H7 (cell line): Measurements from ENCODE around the gene CDK8. TPM values are rescaled to one million over a fixed set of nuclear protein-coding genes. Genes with fewer than 3 reads are reported as not detected.

Experiments
- DNase-seq: peaks from one replicate; pipeline ENCODE4 v3.0.0; 2012
- H3K27me3 ChIP-seq: 2 replicates; pipeline ENCODE4 v1.6.0; 2011; ENCODE audit warnings: mild to moderate bottlenecking, low read length; ENCODE audit not compliant: control insufficient read depth, insufficient read depth
- H3K36me3 ChIP-seq: replicated peaks from 2 replicates; pipeline ENCODE4 v1.5.1; 2011; ENCODE audit warnings: low read length; ENCODE audit not compliant: control insufficient read depth, insufficient read depth
- H3K4me3 ChIP-seq: 2 replicates; pipeline ENCODE4 v1.5.1; 2011; ENCODE audit warnings: low read depth, mild to moderate bottlenecking, control low read depth, low read length, moderate library complexity; ENCODE audit not compliant: insufficient read depth
- total RNA-seq: library from RNA; depleted of rRNA; stranded (reverse); fragments of >200 nt; shearing (Covaris generic); gene quantifications from 2 replicates; pipeline ENCODE4 v1.2.3, GENCODE V29; 2014; rRNA removed

Gene CDK8
- total RNA-seq, 1 experiment from 2014 or later: 28.4 TPM

GRCh38 chr13:26441476-26441875, 187.5 kb downstream of the CDK8 start:
- Histone ChIP-seq H3K4me3 (no peak overlapping the region), H3K27me3 (no peaks in the 10 kb centered on the region), H3K36me3 (no peaks in the 10 kb centered on the region)
- no peak for DNase-seq

- Histone ChIP-seq H3K36me3 (no peaks in the 10 kb centered on the region), H3K4me3 (no peak overlapping the region), H3K27me3 (no peaks in the 10 kb centered on the region)
- no peak for DNase-seq
These were observed 188.6 kb downstream of the CDK8 start for GRCh38 chr13:26442541-26442940.

GRCh38 chr13:26445092-26445491, 191.2 kb downstream of the CDK8 start:
- DNase-seq: no peak
- H3K4me3 ChIP-seq: no peak overlapping the region

GRCh38 chr13:26446751-26447150, 192.8 kb downstream of the CDK8 start:
- Histone ChIP-seq H3K27me3 (no peaks in the 10 kb centered on the region), H3K4me3 (no peak overlapping the region), H3K36me3 (no peaks in the 10 kb centered on the region)
- DNase-seq: no peak

More at GRCh38 chr13:26445092-26445491, 191.2 kb downstream of the CDK8 start:
- Histone ChIP-seq H3K36me3 (no peaks in the 10 kb centered on the region), H3K27me3 (no peaks in the 10 kb centered on the region)

- no peaks in the 10 kb centered on the region for H3K27me3 ChIP-seq
- no peaks in the 10 kb centered on the region for H3K36me3 ChIP-seq
- H3K4me3 ChIP-seq: no peak overlapping the region
- no peak for DNase-seq
These were observed 194.1 kb downstream of the CDK8 start for GRCh38 chr13:26448032-26448431.

GRCh38 chr13:26449063-26449848, 195.3 kb downstream of the CDK8 start:
- Histone ChIP-seq H3K4me3 (no peak overlapping the region), H3K36me3 (no peaks in the 10 kb centered on the region), H3K27me3 (no peaks in the 10 kb centered on the region)
- no peak for DNase-seq

Other genes with a start within 250 kb of the CDK8 start
- gene SHISA2, start 202.1 kb upstream of the CDK8 start, total RNA-seq: 33.7 and 59.8 TPM in 2 replicates
- 10.7 and 15.8 TPM in 2 replicates for gene RNF6, start 31.8 kb upstream of the CDK8 start, total RNA-seq